Uterus (tissue), 2 donors: ENCODE results near the gene TBXT.

Experiments
- POLR2A ChIP-seq, 2 donors: fragments of 450-650 bp; IDR thresholded peaks; one replicate each; pipeline ENCODE4 v1.6.1; 2016; ENCODE audit warnings: antibody characterized with exemption in 2 of 2, mild to moderate bottlenecking in 1 of 2, moderate library complexity in 1 of 2
- TF ChIP-seq, protein P1 (sequence below), 4 experiments: fragments of 200-600 bp in 2 of 4; fragments of 450-650 bp in 2 of 4; sonication (generic) in 2 of 4; IDR thresholded peaks; one replicate each; pipeline ENCODE4 v1.5.1; 2016 to 2019; ENCODE audit warnings: antibody characterized with exemption in 4 of 4, mild to moderate bottlenecking in 2 of 4, moderate library complexity in 1 of 4

DNA sequence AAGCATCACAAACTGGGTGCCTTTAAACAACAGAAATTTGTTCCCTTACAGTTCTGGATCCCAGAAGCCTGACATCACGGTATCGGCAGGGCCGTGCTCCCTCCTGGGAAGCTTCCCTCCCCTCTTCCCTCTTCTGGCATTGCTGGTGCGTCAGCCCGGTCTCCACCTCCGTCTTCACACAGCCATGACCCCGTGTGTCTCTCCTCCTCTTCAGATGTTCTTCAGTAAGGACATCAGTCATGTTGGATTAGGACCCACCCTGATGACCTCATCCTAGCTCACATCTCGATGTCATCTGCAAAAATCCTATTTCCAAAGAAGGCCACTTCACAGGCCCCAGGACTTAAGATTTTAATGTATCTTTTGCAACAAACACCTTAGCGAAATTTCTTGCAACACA lies 38.4 kb upstream of the TBXT start:
- no peak for TF ChIP-seq POLR2A (IDR thresholded peaks at IDR 0.05)
- TF ChIP-seq, protein P1, sequence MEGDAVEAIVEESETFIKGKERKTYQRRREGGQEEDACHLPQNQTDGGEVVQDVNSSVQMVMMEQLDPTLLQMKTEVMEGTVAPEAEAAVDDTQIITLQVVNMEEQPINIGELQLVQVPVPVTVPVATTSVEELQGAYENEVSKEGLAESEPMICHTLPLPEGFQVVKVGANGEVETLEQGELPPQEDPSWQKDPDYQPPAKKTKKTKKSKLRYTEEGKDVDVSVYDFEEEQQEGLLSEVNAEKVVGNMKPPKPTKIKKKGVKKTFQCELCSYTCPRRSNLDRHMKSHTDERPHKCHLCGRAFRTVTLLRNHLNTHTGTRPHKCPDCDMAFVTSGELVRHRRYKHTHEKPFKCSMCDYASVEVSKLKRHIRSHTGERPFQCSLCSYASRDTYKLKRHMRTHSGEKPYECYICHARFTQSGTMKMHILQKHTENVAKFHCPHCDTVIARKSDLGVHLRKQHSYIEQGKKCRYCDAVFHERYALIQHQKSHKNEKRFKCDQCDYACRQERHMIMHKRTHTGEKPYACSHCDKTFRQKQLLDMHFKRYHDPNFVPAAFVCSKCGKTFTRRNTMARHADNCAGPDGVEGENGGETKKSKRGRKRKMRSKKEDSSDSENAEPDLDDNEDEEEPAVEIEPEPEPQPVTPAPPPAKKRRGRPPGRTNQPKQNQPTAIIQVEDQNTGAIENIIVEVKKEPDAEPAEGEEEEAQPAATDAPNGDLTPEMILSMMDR (IDR thresholded peaks at IDR 0.05) = no peak
